Heart right ventricle (tissue), 16 donors: ENCODE data around the gene SLC11A1. TPM values are rescaled to one million over a fixed set of nuclear protein-coding genes. Genes with fewer than 3 reads are reported as not detected.

Experiments
- ATAC-seq, 8 donors: fragments of 200-7000 bp; cut with Tn5 transposase; one replicate each; pipeline ENCODE4 v1.9.1; 2020; ENCODE audit warnings: mild to moderate bottlenecking in 8 of 8, moderate library complexity in 8 of 8, moderate number of reproducible peaks in 1 of 8
- DNase-seq, 2 donors: peaks; one replicate each; pipeline ENCODE4 v3.0.0-alpha.2; 2020
- H3K27ac ChIP-seq, 10 donors: fragments of 200-600 bp; sonication (generic) in 2 of 10; one replicate each; pipeline versions ENCODE4 v1.5.0 to v1.8.0; 2020 to 2022; ENCODE audit warnings: mild to moderate bottlenecking in 3 of 10
- H3K27me3 ChIP-seq, 7 donors: fragments of 200-600 bp; one replicate each; pipeline ENCODE4 v1.8.0; 2021 to 2022; ENCODE audit warnings: mild to moderate bottlenecking in 2 of 7
- H3K36me3 ChIP-seq, 9 donors: fragments of 200-600 bp; sonication (generic) in 1 of 9; one replicate each; pipeline versions ENCODE4 v1.5.0 to v1.8.0; 2020 to 2022; ENCODE audit warnings: mild to moderate bottlenecking in 2 of 9
- H3K4me1 ChIP-seq, 9 donors: fragments of 200-600 bp; sonication (generic) in 1 of 9; one replicate each; pipeline versions ENCODE4 v1.5.0 to v1.8.0; 2020 to 2022; ENCODE audit warnings: mild to moderate bottlenecking in 4 of 9
- H3K4me3 ChIP-seq, 10 donors: fragments of 200-600 bp; sonication (generic) in 2 of 10; one replicate each; pipeline versions ENCODE4 v1.5.0 to v1.8.0; 2020 to 2022; ENCODE audit warnings: mild to moderate bottlenecking in 7 of 10, moderate library complexity in 2 of 10
- H3K9me3 ChIP-seq, 11 donors: fragments of 200-600 bp in 10 of 11; sonication (generic) in 2 of 11; one replicate each; pipeline versions ENCODE4 v1.5.0 to v1.8.0; 2013 to 2022; ENCODE audit warnings: mild to moderate bottlenecking in 2 of 11, control low read depth in 1 of 11, moderate library complexity in 1 of 11
- WGBS, 2 donors: extraction: QIAGEN DNeasy Blood & Tissue Kit; methylation state at CpG; one replicate each; pipeline ENCODE4 v1.1.7; 2013; ENCODE audit warnings: inconsistent platforms in 1 of 2; 5-methylcytosine and 5-hydroxymethylcytosine counted together
- intact Hi-C, 10 donors: fragments of 100-400 bp; cut with DNase I; formaldehyde crosslinking; loops; one replicate each; pipeline versions ENCODE4 v1.11.1 to v1.14.2; 2022
- polyA plus RNA-seq, 2 donors: library from polyadenylated mRNA; stranded (reverse); fragments of 200-250 nt; gene quantifications; one replicate each; pipeline ENCODE4 v1.2.3, GENCODE V29; 2013
- total RNA-seq, 10 donors: library from RNA; stranded (reverse); fragmentation: NEBNext Ultra II Directional in 3 of 10; extraction: Animal tissue kit (Norgen Biotek cat#: 25700) in 3 of 10; gene quantifications; one replicate each; pipeline versions ENCODE4 v1.2.1 to v1.2.4, GENCODE V29; 2021 to 2023
- TF ChIP-seq, protein P1 (sequence below), 9 donors: fragments of 200-600 bp; sonication (generic) in 2 of 9; IDR thresholded peaks; one replicate each; pipeline versions ENCODE4 v1.5.0 to v1.8.0; 2021 to 2022; ENCODE audit warnings: antibody characterized with exemption in 9 of 9, mild to moderate bottlenecking in 5 of 9, moderate library complexity in 1 of 9
- donor health status: Arrhythmogenic right ventricular cardiomyopathy.
- donor health status: ischemic (EF 13 %, LVEDD 7.1; RV severe dilation, severe dysfunction).
- donor health status: healthy with polysubstance abuse.
- donor health status: DM: no; HTN: yes; CAD: no.
- donor health status: DM: no; HTN: no; CAD: no.
- donor health status: ischemic (EF 25% LVEDD 6.9; RV normal size, moderate dysfunction).
- donor health status: ischemic (EF 25% LVEDD 5.7; RV mildly dilated, moderate dysfunction).
- donor health status: healthy.
- donor health status: DM: yes; HTN: yes; CAD: no.
- donor health status: Ischemic cardiomyopathy.
- donor health status: ischemic (EF 35%, LVEDD 5.7; RV mildly dilated, moderate dysfunction).
- donor health status: nonischemic (EF 11% LVEDD 7.7; RV severe dilation, severe dysfunction).
- donor health status: DM: yes; HTN: yes; CAD: no.
- donor health status: PGD.
- donor health status: ischemic (EF 29% LVEDD 5.4; RV normal size, mild dysfunction).
- donor health status: nonischemic (EF 23%, LVEDD 6.1; RV moderate dilation, normal function).

SLC11A1 gene
- total and polyA plus RNA-seq, 12 donors = 0.64 to 9.1 (median 4.4) TPM

DNA sequence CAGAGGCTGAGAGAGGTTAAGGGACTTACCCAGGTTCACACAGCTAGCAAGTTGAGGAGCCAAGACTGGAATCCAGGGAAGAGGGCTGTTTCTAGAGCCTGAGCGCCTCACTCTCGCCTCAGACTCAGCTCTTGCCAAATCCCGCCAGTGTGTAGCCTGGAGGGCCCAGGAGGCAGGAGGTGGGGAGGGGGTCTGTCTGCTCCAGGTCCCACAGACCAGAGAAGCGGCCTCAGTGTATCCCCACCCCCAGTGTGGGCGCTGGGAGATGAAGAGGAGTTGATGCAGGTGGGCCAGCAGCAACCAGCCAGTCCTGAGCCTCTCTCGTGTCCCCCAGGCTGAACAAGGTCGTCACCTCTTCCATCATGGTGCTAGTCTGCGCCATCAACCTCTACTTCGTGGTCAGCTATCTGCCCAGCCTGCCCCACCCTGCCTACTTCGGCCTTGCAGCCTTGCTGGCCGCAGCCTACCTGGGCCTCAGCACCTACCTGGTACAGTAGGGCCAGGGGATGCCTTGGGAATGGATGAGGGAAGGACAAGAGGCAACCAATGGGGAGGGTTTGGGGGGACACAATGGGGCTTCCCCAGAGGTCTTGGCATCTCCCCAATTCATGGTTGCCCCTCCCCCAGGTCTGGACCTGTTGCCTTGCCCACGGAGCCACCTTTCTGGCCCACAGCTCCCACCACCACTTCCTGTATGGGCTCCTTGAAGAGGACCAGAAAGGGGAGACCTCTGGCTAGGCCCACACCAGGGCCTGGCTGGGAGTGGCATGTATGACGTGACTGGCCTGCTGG, 12.4 kb downstream of the SLC11A1 start:
- no peak overlapping the region for H3K4me3 ChIP-seq
- WGBS, 2 donors = 86 to 88% methylated on average over 13 of the region's 13 CpGs
- TF ChIP-seq, protein P1, sequence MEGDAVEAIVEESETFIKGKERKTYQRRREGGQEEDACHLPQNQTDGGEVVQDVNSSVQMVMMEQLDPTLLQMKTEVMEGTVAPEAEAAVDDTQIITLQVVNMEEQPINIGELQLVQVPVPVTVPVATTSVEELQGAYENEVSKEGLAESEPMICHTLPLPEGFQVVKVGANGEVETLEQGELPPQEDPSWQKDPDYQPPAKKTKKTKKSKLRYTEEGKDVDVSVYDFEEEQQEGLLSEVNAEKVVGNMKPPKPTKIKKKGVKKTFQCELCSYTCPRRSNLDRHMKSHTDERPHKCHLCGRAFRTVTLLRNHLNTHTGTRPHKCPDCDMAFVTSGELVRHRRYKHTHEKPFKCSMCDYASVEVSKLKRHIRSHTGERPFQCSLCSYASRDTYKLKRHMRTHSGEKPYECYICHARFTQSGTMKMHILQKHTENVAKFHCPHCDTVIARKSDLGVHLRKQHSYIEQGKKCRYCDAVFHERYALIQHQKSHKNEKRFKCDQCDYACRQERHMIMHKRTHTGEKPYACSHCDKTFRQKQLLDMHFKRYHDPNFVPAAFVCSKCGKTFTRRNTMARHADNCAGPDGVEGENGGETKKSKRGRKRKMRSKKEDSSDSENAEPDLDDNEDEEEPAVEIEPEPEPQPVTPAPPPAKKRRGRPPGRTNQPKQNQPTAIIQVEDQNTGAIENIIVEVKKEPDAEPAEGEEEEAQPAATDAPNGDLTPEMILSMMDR (IDR thresholded peaks at IDR 0.05) = no peak
- no peaks in the 10 kb centered on the region for H3K27me3 ChIP-seq
- H3K27ac ChIP-seq = peak overlapping the region in 1 of 10 donors; percentile 100
- peaks cover 0 to 53% (median 26%) of the 10 kb centered on the region in 9 donors for H3K4me1 ChIP-seq
- peaks cover 0 to 43% (median 0%) of the 10 kb centered on the region in 9 donors for H3K36me3 ChIP-seq
- H3K9me3 ChIP-seq = no peaks in the 10 kb centered on the region
- DNase-seq (no peak), ATAC-seq (no peak)
- intact Hi-C loops = loop anchor here in 9 of 10 donors (2.0 to 10.0 kb wide), 7 partner anchors 90 to 173 kb away; partner anchors contain the start of genes AAMP (in 6 of the 9), PNKD (in 6 of the 9), TMBIM1 (in 4 of the 9) and CNOT9 (in 1 of the 9)

DNA sequence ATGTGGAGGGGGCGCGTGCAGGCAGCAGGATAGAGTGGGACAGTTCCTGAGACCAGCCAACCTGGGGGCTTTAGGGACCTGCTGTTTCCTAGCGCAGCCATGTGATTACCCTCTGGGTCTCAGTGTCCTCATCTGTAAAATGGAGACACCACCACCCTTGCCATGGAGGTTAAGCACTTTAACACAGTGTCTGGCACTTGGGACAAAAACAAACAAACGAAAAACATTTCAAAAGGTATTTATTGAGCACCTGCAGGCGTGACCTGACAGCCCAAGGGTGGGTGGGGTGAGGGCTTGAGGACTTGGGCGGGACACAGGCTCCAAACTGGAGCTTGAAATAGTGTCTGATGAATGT, 13.0 kb downstream of the SLC11A1 start:
- Histone ChIP-seq H3K4me3 (peak overlapping the region in 1 of 10 donors; percentile 93), H3K27me3 (no peaks in the 10 kb centered on the region), H3K36me3 (peaks cover 0 to 37% (median 0%) of the 10 kb centered on the region in 9 donors), H3K27ac (peak overlapping the region in 7 of 10 donors; percentile 99 to 100 (median 100)), H3K4me1 (peaks cover 0 to 48% (median 26%) of the 10 kb centered on the region in 9 donors), H3K9me3 (no peaks in the 10 kb centered on the region)
- intact Hi-C loops = loop anchor here in 9 of 10 donors (2.0 to 10.0 kb wide), 7 partner anchors 90 to 172 kb away; partner anchors contain the start of genes AAMP (in 6 of the 9), PNKD (in 6 of the 9), TMBIM1 (in 4 of the 9) and CNOT9 (in 1 of the 9)
- DNase-seq (no peak), ATAC-seq (no peak)
- WGBS, 2 donors = 78 to 83% methylated on average over 6 of the region's 6 CpGs
- TF ChIP-seq, protein P1 (IDR thresholded peaks at IDR 0.05) = no peak

DNA sequence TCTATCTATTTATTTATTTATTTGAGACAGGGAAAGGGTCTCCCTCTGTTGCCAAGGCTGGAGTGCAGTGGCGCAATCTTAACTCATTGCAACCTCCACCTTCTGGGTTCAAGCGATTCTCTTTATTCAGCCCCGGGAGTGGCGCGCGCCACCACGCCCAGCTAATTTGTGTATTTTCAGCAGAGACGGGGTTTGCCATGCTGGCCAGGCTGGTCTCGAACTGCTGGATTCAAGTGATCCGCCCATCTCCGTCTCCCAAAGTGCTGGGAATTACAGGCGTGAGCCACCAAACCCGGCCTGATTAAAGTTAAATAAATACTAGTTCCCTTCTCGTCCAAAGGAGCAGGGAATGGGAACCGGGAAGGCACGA, 13.4 kb downstream of the SLC11A1 start:
- ATAC-seq (no peak), DNase-seq (peak in 1 of 2 donors; percentile 25)
- peak overlapping the region in 9 of 10 donors; percentile 79 to 100 (median 98) for H3K4me3 ChIP-seq
- H3K27me3 ChIP-seq = no peaks in the 10 kb centered on the region
- TF ChIP-seq, protein P1 (IDR thresholded peaks at IDR 0.05) = no peak
- H3K4me1 ChIP-seq = peaks cover 0 to 48% (median 26%) of the 10 kb centered on the region in 9 donors
- intact Hi-C loops = loop anchor here in 9 of 10 donors (2.0 to 10.0 kb wide), 7 partner anchors 91 to 172 kb away; partner anchors contain the start of genes AAMP (in 6 of the 9), PNKD (in 6 of the 9), TMBIM1 (in 4 of the 9) and CNOT9 (in 1 of the 9)
- 31 to 35% methylated on average over 16 of the region's 16 CpGs for WGBS, 2 donors
- peaks cover 0 to 33% (median 0%) of the 10 kb centered on the region in 9 donors for H3K36me3 ChIP-seq
- no peaks in the 10 kb centered on the region for H3K9me3 ChIP-seq
- peak overlapping the region; percentile 98 to 100 (median 100) for H3K27ac ChIP-seq
